Fibroblast of skin of right quadriceps (primary cell): ENCODE results near the gene FBXO47.

ENCODE experiments used
- DNase-seq: peaks from one replicate; pipeline ENCODE4 v3.0.0-alpha.2; 2013

FBXO47 gene

GRCh38 chr17:38899421-38899820, 67.8 kb downstream of the FBXO47 start:
- DNase-seq: no peak

DNA sequence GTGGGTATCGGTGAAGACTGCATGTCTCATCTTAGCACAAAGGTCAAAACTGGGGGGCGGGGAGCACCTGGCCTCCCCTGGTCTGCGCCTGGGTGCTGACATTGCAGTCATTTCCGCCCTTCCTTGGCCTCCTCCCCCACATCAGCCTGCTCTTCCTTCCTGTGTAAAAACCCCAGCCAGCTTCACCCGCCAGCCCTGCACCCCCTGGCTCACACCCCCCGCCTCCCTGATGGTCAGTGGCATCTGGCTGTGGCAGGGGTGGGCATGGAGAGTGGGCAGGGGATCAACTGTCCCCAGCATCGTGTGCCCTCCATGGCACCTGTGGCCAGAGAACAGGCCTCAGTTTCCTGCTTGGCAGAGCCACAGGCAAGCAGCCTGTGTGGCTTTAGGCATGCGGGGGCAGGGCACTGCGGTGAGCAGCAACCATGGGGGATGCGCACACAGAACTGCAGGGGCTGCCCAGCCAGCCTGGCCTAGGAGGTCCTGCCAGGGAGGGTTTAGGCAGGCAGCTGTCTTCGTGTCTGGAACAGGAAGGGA, 68.3 kb downstream of the FBXO47 start:
- DNase-seq: no peak

DNA sequence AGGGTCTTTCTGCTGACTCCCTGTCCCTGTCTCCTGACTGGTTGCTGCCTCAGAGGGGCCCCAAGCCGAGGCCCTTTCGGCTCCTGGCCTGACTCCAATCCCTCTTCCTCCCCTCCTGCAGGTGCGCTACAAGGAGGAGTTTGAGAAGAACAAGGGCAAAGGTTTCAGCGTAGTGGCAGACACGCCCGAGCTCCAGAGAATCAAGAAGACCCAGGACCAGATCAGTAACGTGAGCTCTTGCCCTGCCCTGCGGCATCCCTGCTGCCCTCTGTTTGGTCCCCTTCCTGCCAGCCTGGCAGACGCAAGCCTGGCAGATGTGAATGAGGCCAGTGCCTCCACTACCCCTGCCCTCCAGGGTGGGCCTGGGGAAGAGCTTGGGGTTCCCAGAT, 68.9 kb downstream of the FBXO47 start:
- DNase-seq: no peak

DNA sequence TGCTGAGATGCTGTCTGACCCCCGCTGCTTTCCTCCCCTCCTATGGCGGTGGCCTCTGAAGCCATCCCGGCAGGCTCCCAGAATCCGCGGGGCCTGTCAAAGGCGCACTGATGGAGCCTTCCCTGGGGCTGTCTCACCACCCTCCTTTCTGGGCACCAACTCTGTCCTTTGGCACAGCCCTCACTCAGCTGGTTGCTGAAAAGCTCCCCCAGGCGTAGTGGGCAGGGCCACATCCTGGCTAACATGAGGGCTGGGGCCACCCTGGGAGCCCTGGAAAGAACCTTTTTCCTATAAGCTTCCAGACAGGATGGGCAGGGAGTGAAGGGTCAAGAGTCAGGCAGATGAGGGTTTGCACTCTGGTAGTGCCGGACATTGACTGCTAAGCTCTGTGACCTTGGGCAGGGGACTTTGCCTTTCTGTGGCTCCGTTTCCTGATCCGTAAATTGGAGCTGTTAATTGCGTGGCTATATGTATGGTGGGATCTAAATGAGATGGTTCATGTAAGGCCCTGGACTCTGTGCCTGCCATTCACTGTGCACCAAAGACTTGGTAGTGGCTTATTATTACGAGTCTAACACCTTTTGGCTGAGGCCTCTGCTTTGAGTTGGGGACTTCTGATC, 69.4 kb downstream of the FBXO47 start:
- DNase-seq: no peak

GRCh38 chr17:38897176-38897575, 70.0 kb downstream of the FBXO47 start:
- DNase-seq: no peak

- DNase-seq: no peak
These were observed 70.8 kb downstream of the FBXO47 start for GRCh38 chr17:38896346-38896954.

DNA sequence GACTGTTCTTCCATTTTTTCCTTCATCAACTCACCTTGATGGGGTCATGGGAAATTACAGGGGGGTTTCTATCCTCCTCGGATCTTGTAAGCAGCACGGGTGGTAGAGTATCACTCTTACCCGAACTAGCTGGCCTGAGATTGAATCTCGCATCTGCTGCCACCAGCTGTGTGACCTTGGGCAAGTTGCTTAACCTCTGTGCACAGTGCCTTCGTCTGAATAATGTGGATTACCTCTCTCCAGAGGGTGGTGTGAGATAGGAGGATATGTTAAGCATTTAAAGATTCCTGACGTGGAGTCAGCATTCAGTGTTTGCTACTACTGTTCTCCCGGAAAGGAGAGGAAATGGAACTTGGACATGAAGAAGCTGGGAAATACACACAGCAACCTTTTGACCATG, 72.9 kb downstream of the FBXO47 start:
- no peak for DNase-seq

GRCh38 chr17:38893607-38894006, 73.6 kb downstream of the FBXO47 start:
- DNase-seq: no peak

- DNase-seq: no peak
These were observed 74.1 kb downstream of the FBXO47 start for GRCh38 chr17:38893113-38893512.

GRCh38 chr17:38892620-38893019, 74.6 kb downstream of the FBXO47 start:
- no peak for DNase-seq

DNA sequence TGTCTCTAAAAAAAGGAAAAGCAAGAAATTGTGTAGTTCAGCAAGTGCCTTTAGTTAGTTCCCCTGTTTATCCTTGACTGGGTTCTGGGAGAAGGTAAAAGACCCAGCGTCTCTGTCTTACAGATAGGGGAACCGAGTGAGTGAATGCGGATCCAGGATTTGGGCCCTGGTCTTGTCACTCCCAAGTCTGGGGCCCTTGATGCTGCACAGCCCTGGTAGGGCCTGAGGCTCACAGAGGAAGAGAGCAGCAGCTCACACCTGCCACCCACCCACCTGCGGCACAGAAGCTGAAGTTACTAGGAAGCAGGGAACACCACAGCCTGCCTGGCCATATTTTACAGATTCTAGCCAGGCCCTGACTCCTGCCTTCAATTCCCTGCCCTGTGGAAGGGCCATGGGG, 75.1 kb downstream of the FBXO47 start:
- no peak for DNase-seq

GRCh38 chr17:38891441-38891840, 75.8 kb downstream of the FBXO47 start:
- DNase-seq: no peak

DNA sequence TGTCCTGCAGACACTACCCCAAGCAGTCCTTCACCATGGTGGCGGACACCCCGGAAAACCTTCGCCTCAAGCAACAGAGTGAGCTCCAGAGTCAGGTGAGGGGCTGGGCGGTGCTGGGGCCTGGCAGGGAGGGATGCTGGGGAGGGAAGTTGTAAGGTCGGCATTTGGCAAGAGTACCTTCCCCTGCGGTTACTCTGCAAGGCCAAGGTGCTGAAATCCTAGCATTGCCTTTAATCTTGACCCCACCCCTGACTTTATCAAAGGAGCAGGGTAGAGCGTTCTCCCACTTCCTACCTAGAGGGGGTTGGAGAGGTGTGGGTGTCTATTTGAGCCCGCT, 76.8 kb downstream of the FBXO47 start:
- no peak for DNase-seq

DNA sequence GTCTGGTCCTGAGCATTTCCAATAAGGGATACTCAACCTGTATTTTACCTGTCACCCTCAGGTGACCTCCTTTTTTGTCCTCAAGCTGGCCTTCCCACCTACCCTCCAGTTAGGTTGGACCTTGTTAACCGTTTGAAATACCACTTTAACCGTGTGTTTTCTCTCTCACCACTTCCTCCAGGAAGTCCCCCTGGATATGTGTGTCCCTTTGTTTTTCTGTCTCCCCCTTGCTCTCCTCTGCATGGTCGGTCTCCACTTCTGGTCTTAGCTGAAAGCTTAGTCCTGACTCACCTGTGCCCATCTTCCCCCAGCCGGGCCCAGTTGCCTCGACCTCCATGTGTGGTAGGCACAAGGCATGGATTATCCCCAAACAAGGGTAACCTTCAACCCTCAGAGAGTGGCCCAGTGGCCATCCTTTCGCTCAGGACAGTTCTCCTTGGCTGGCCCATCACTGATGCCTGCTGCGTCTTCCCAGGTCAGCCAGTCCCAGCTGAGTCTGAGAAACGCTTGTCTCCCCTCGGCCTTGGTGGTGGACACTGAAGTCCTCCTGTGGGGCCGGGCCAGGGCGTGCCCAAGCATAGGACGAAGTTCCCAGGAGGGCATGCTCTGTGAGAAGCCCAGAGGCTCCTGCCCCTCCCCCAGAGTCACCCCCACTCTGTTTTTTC, 77.3 kb downstream of the FBXO47 start:
- DNase-seq: no peak

DNA sequence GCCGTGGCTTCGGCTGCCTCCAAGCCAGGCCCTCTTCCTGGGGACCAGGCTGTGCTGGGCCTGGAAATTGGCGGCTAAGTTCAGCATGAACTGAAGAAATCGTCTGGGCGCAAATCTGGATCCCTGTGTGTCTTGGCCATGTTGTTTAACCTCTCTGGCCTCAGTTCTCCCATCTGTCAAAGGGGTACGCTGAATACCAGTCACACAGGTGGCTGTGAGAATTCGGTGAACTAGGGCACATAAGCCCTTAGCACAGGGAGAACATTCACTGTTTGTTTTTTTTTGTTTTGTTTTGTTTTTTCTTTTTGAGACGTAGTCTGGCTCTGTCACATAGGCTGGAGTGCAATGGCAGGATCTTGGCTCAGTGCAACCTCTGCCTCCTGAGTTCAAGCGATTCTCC, 78.4 kb downstream of the FBXO47 start:
- no peak for DNase-seq

GRCh38 chr17:38886643-38887010, 80.6 kb downstream of the FBXO47 start:
- no peak for DNase-seq
